Measurements from ENCODE around the gene FAM98B.

DNA sequence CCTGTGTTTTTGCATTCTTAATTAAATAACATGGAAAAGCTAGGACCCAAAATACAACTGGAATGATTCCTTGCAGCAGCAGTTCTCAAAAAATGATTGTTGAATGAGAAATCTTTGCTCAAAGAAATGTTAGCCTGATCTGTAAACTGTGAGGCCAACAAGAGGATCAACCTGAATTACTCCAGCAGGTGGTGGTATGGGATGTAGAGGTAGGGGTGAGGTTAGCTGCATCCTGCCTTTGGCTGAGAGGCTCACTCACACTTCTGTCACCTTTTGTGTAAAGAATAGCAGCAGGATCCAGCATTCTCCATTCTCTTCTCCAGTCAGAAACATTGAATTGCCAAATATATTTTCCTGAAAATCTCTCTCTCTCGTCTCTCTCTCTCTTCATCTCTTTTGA is 26.5 kb upstream of the FAM98B start:
- TF ChIP-seq CTCF (IDR thresholded peaks at IDR 0.05 in 8 of 11, conservative IDR thresholded peaks at IDR 0.05 in 3 of 11) (no peak), POLR2A (IDR thresholded peaks at IDR 0.05) (no peak), POLR2AphosphoS5 (IDR thresholded peaks at IDR 0.05) (no peak)

All from spleen (tissue), 7 donors.